Activated CD4-positive, alpha-beta memory T cell treated with anti-CD3 and anti-CD28 coated beads for 36 hours (primary cell): Measurements from ENCODE around the gene SHISA2. TPM values are rescaled to one million over a fixed set of nuclear protein-coding genes. Genes with fewer than 3 reads are reported as not detected.

ENCODE experiments used
- CTCF ChIA-PET: fragments of 350-600 bp; sonication (Branson Sonifier 250); formaldehyde crosslinking; loops from one replicate; lab custom pipeline; 2021; ENCODE audit warnings: antibody characterized with exemption, inconsistent platforms; lab: Charles Lee
- POLR2A ChIA-PET: fragments of 350-600 bp; sonication (Branson Sonifier 250); formaldehyde crosslinking; loops from one replicate; lab custom pipeline; 2021; ENCODE audit warnings: antibody characterized with exemption; lab: Charles Lee
- DNase-seq: peaks from one replicate; pipeline ENCODE4 v3.0.0-alpha.2; 2020
- H3K27ac Mint-ChIP-seq: one replicate; pipeline ENCODE4 v1.8.0; 2021; ENCODE audit warnings: mixed read lengths
- H3K27me3 Mint-ChIP-seq: one replicate; pipeline ENCODE4 v1.8.0; 2021; ENCODE audit warnings: mixed read lengths
- H3K36me3 Mint-ChIP-seq: one replicate; pipeline ENCODE4 v1.8.0; 2021; ENCODE audit warnings: mixed read lengths
- H3K4me1 Mint-ChIP-seq: one replicate; pipeline ENCODE4 v1.8.0; 2021; ENCODE audit warnings: low read depth, mixed read lengths
- H3K4me3 Mint-ChIP-seq: one replicate; pipeline ENCODE4 v1.8.0; 2021; ENCODE audit warnings: mild to moderate bottlenecking, mixed read lengths
- H3K9me3 Mint-ChIP-seq: one replicate; pipeline ENCODE4 v1.8.0; 2021; ENCODE audit warnings: mixed read lengths
- intact Hi-C: fragments of 100-400 bp; cut with micrococcal nuclease; formaldehyde crosslinking; loops from one replicate; pipeline ENCODE4 v1.15.1; 2023
- total RNA-seq, 2 experiments: library from RNA; stranded (reverse); gene quantifications; one replicate each; pipeline ENCODE4 v1.2.3, GENCODE V29; 2021

SHISA2 gene
- total RNA-seq, 2 experiments from 2014 or later: 0.17 TPM; not detected in 1

DNA sequence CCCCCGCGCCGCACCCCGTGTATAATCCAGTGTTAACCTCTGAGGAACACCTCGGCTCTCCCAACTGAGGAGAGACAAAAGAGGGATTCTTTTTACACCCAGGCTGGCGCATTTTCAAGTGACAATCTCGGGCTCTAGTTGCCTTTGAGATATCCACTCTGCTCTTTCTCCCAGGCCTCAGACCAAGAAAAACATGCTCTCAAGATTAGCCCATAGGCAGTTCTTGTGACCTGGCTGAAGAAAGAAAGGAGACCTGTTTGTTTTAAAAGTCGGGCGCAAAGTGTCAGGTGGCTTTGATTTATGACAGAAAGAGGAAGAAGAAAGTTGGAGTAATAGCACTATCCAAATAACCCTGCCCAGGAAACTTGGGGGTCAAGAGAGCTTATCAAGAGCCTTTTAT, 27.3 kb downstream of the SHISA2 start:
- no peak overlapping the region for H3K27ac Mint-ChIP-seq
- H3K9me3 Mint-ChIP-seq: no peaks in the 10 kb centered on the region
- no peak overlapping the region for H3K4me3 Mint-ChIP-seq
- ChIA-PET CTCF (no interaction called here), POLR2A (no interaction called here)
- H3K36me3 Mint-ChIP-seq: peaks cover 6% of the 10 kb centered on the region
- H3K27me3 Mint-ChIP-seq: no peaks in the 10 kb centered on the region
- intact Hi-C loops: no loop called here
- no peak for DNase-seq
- no peaks in the 10 kb centered on the region for H3K4me1 Mint-ChIP-seq

DNA sequence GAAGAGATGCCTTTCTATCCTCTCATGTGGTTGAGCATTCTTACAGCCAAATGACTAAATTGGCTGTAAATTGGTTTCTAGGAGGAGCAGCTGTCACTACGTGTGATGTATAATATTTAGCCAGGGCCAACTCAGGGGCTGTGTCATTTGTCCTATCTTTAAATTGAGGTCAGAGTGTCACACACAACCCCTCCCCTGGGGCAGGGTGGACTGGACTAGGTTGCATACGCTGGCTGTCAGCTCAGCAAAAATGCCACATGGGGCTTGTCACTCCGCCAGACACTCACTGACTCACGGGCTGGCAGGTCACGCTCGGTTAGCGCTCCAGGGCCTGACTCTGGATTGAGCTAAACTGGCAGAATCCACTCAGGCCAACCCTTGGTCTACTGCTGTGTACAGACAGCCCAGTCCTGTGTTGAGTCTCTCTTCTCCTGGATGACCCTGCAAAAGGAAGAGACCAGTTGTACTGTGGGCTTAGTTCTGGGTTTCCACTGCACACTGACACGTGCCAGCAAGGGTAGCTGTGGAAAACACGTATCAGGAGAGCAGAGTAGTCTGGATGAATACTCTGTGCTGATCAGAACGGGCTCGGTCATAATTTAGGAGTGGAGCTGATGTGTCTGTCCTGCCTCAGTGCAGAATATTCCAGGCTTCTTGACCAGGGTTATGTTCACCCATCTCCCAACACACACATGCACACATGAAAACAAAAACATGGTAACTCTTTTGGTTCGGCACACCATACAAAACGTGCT, 29.1 kb downstream of the SHISA2 start:
- no peaks in the 10 kb centered on the region for H3K27me3 Mint-ChIP-seq
- ChIA-PET CTCF (no interaction called here), POLR2A (no interaction called here)
- H3K27ac Mint-ChIP-seq: no peak overlapping the region
- no peak overlapping the region for H3K4me3 Mint-ChIP-seq
- H3K9me3 Mint-ChIP-seq: no peaks in the 10 kb centered on the region
- H3K36me3 Mint-ChIP-seq: peaks cover 6% of the 10 kb centered on the region
- peaks cover 7% of the 10 kb centered on the region for H3K4me1 Mint-ChIP-seq
- intact Hi-C loops: no loop called here
- DNase-seq: no peak

DNA sequence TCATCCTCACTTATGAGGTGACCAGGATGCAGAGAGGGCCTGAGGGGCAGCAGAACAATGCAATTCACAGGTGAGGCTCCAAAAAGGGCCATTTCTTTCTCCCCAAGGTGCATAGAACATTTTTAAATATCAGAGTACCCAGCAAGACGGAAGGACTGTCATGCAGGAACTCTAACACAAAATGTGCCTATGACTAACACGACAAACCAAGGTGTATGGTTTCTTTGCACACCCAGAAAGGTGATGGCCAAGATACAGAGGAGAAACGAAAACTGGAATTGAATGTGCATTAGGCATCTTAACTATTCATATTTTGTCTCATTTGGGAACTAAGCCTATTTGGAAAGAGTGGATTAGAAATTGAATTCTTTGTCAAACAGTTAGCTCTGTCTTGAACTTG, 29.9 kb downstream of the SHISA2 start:
- DNase-seq: no peak
- intact Hi-C loops: no loop called here
- no peaks in the 10 kb centered on the region for H3K9me3 Mint-ChIP-seq
- peaks cover 6% of the 10 kb centered on the region for H3K36me3 Mint-ChIP-seq
- ChIA-PET POLR2A (no interaction called here), CTCF (no interaction called here)
- no peak overlapping the region for H3K27ac Mint-ChIP-seq
- H3K4me3 Mint-ChIP-seq: no peak overlapping the region
- no peaks in the 10 kb centered on the region for H3K27me3 Mint-ChIP-seq
- H3K4me1 Mint-ChIP-seq: peaks cover 13% of the 10 kb centered on the region

DNA sequence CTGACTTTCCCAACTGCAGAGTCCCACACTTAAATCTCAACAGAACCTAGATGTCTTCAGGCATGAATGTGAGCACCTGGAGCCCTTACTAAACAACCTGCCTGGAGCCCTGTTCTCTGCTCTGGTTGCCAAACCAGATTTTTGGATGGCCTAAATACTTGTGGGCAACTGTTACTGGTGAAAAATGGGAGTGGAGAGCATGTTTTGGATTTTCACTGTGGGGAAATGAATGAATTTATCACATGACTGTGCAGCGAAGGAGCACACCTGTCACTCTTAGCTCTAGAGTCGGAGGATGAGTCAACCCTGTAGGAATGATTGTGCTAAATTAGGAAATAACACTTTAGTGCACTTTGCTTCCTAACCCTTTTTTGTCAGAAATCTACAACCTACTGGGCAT, 30.3 kb downstream of the SHISA2 start:
- H3K27ac Mint-ChIP-seq: no peak overlapping the region

DNA sequence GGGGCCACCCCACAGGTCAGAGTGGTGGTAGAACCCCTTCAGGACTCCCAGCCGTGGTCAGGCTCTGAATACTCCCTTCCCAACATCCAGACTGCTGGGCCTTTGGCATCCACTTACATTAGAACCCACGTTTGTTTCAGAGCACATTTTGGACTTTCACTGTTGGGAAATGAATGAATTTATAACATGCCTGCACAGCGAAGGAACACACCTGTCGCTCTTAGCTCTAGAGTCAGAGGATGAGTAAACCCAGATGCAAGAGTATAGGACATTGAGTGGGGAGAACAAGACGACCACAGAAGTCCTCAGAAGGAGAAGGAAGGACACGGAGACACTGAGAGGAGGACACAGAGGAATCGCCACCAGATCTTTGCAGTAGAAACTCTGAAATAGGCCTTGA, 30.9 kb downstream of the SHISA2 start:
- no peaks in the 10 kb centered on the region for H3K9me3 Mint-ChIP-seq
- H3K27me3 Mint-ChIP-seq: no peaks in the 10 kb centered on the region
- peaks cover 6% of the 10 kb centered on the region for H3K36me3 Mint-ChIP-seq
- no peak overlapping the region for H3K27ac Mint-ChIP-seq
- no peak for DNase-seq
- ChIA-PET POLR2A (no interaction called here), CTCF (no interaction called here)
- no peak overlapping the region for H3K4me3 Mint-ChIP-seq
- intact Hi-C loops: no loop called here
- H3K4me1 Mint-ChIP-seq: peaks cover 16% of the 10 kb centered on the region

More for the DNA sequence above, 30.3 kb downstream of the SHISA2 start:
- DNase-seq: no peak
- H3K4me1 Mint-ChIP-seq: peaks cover 16% of the 10 kb centered on the region
- intact Hi-C loops: no loop called here
- H3K4me3 Mint-ChIP-seq: no peak overlapping the region
- no peaks in the 10 kb centered on the region for H3K27me3 Mint-ChIP-seq
- CTCF ChIA-PET: no interaction called here
- POLR2A ChIA-PET: no interaction called here
- peaks cover 6% of the 10 kb centered on the region for H3K36me3 Mint-ChIP-seq
- no peaks in the 10 kb centered on the region for H3K9me3 Mint-ChIP-seq

DNA sequence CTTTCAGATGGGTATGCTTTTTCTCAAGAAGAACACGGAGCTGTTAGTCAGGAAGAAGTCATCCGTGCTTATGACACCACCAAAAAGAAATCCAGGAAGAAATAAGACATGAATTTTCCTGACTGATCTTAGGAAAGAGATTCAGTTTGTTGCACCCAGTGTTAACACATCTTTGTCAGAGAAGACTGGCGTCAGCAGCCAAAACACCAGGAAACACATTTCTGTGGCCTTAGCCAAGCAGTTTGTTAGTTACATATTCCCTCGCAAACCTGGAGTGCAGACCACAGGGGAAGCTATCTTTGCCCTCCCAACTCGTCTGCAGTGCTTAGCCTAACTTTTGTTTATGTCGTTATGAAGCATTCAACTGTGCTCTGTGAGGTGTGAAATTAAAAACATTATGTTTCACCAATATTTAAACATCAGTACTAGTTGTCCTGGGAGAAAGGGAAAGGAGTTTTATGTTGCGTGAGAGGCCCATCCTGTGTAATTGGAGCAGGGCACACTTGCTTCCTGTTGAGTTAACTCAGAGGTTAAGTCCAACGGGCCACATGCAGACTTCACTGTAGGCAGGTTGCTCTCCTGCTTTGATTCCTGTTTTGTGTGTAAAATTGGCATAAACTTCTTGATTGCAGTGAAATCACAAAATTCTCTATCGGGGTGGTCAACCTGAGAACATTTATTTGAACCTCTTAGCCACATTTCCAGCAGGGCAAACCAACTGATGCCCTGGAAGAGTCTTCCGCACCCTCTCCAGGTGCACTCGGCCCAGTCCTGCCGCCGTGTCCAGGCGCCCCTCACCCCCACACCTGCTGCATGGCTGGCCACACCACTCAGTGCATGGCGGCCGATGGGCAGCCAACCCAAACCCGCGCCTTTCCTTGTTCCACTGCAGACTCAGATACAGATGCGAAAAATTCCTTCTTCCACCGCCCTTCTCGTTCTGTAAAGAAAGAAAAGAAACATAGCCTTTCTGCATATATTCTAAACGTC, 31.6 kb downstream of the SHISA2 start:
- Mint-ChIP-seq H3K27me3 (no peaks in the 10 kb centered on the region), H3K4me3 (no peak overlapping the region), H3K4me1 (peaks cover 16% of the 10 kb centered on the region), H3K9me3 (no peaks in the 10 kb centered on the region), H3K27ac (no peak overlapping the region), H3K36me3 (peaks cover 6% of the 10 kb centered on the region)
- ChIA-PET POLR2A (no interaction called here), CTCF (no interaction called here)
- no peak for DNase-seq
- intact Hi-C loops: no loop called here

DNA sequence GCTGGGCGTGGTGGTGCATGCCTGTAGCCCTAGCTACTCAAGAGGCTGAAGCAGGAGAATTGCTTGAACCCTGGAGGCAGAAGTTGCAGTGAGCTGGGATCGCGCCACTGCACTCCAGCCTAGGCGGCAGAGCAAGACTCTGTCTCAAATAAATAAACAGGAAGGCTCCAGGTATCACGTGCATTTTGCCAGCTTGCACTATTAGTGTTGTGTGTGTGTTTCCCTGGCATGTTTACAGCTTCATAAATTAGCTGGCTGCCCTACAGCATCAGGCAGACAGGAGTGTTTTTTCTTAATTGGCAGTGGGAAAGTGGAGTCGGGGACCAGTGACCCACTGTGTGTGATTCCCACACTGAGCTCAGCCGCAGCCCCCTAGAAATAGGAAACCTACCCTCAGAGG, 32.6 kb downstream of the SHISA2 start:
- Mint-ChIP-seq H3K27me3 (no peaks in the 10 kb centered on the region), H3K9me3 (peaks cover 2% of the 10 kb centered on the region), H3K27ac (no peak overlapping the region), H3K36me3 (peaks cover 6% of the 10 kb centered on the region), H3K4me1 (peaks cover 16% of the 10 kb centered on the region), H3K4me3 (no peak overlapping the region)
- ChIA-PET POLR2A (no interaction called here), CTCF (no interaction called here)
- intact Hi-C loops: no loop called here
- no peak for DNase-seq

DNA sequence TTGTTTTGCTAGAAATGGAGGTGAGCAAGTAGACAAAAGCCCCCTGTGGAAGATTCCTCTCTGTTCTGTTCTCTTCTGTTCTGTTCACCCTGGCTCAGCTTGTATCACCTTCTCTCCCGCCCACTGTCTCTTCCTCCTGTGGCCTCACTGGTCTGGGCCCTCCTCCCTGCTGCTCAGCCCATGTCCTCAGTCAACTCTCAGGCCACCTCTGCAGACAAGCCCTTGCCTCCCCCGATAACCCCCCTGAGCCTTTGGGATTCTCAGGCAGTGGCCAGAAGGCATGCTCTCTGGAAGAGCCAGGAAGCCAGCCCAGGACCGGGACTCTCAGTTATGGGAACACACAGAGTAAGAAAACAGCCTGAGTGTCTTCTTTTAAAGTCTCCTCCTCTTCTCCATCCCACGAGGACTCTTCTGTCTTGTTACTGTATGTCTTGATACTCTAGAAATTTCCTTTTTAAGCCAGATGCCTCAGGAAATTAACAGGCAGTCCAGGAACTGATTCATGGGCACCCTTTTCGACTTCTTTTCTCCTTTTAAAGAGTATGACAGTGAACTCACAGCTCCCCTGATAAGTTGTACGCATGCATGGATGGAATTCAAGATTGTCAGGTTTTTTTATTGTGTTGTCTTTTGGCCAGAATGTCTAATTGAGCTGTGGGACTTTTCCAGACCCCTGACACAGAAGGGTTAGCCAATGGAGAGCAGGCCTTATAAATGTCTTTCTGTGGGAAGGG, 33.7 kb downstream of the SHISA2 start:
- peaks cover 16% of the 10 kb centered on the region for H3K4me1 Mint-ChIP-seq
- peaks cover 5% of the 10 kb centered on the region for H3K9me3 Mint-ChIP-seq
- no peaks in the 10 kb centered on the region for H3K27me3 Mint-ChIP-seq
- H3K4me3 Mint-ChIP-seq: no peak overlapping the region
- intact Hi-C loops: no loop called here
- H3K36me3 Mint-ChIP-seq: peaks cover 6% of the 10 kb centered on the region
- POLR2A ChIA-PET: no interaction called here
- no peak overlapping the region for H3K27ac Mint-ChIP-seq
- CTCF ChIA-PET: no interaction called here
- no peak for DNase-seq

DNA sequence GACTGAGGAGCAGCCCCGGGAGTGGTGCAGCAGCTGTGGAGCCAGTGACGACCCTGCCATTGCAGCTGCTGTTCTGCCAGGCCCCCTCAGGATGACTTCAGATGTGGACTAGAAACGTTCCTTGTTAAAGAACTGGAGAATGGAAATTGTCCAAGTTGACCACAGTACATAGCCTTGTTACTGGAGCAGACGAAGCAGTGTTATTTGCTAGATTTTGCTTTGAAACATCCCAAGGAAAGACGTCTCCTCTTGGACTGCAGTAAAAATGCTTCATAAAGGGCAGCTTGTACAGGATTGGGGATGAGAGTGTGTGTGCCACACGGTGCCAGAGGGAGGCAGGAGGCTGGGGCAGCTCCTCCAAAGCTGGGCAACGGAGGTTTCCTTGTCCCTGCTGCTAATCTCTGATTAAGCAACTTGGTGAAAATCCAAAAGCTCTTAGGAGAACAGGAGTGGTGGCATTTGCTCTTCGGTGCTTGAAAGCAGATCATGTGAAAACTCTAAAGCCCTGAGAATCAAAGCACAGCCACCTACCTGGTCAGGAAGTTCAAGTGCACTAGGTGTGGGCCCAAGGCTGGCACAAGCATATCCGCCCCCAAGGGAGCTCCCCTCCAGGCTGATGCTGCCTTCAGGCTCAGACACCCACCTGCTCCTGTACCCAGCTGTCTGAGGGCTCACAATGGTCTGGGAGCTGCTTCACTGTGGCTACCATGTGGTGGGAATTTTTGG, 34.5 kb downstream of the SHISA2 start:
- CTCF ChIA-PET: interaction anchor here (1.0 kb wide), 1 partner anchor 12 kb away, joined by 3 read pairs; no protein-coding TSS in a partner anchor
- no peak overlapping the region for H3K4me3 Mint-ChIP-seq

DNA sequence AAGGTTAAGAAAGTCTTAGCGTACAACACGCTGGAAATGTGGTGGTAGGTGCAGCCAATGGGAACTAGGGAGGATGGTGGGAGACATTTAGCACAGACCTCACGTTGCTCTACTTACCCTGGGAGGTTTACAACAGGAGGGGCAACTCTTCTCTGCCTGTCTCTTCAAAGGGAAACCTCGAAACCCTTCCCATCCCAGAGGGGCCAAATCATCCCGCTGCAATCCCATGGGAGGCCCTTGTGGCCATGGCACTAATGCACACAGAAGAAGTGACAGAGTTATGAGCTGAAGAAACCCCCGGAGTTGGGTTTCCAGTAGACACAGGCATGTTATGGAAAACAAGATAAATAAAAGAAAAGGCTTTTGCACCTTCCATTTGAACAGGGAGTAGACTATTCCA, 35.6 kb downstream of the SHISA2 start:
- ChIA-PET CTCF (no interaction called here), POLR2A (interaction anchor here (1.4 kb wide), 1 partner anchor 45 kb away, joined by 3 read pairs; no protein-coding TSS in a partner anchor)
- no peak overlapping the region for H3K4me3 Mint-ChIP-seq
- H3K4me1 Mint-ChIP-seq: peaks cover 19% of the 10 kb centered on the region
- intact Hi-C loops: no loop called here
- peaks cover 6% of the 10 kb centered on the region for H3K36me3 Mint-ChIP-seq
- no peak for DNase-seq
- no peaks in the 10 kb centered on the region for H3K27me3 Mint-ChIP-seq
- H3K27ac Mint-ChIP-seq: no peak overlapping the region
- peaks cover 5% of the 10 kb centered on the region for H3K9me3 Mint-ChIP-seq

More for the DNA sequence above, 34.5 kb downstream of the SHISA2 start:
- peaks cover 5% of the 10 kb centered on the region for H3K9me3 Mint-ChIP-seq
- POLR2A ChIA-PET: interaction anchor here (1.4 kb wide), 1 partner anchor 46 kb away, joined by 3 read pairs; no protein-coding TSS in a partner anchor
- no peak for DNase-seq
- H3K4me1 Mint-ChIP-seq: peaks cover 16% of the 10 kb centered on the region
- H3K36me3 Mint-ChIP-seq: peaks cover 6% of the 10 kb centered on the region
- intact Hi-C loops: no loop called here
- H3K27me3 Mint-ChIP-seq: no peaks in the 10 kb centered on the region
- H3K27ac Mint-ChIP-seq: no peak overlapping the region

DNA sequence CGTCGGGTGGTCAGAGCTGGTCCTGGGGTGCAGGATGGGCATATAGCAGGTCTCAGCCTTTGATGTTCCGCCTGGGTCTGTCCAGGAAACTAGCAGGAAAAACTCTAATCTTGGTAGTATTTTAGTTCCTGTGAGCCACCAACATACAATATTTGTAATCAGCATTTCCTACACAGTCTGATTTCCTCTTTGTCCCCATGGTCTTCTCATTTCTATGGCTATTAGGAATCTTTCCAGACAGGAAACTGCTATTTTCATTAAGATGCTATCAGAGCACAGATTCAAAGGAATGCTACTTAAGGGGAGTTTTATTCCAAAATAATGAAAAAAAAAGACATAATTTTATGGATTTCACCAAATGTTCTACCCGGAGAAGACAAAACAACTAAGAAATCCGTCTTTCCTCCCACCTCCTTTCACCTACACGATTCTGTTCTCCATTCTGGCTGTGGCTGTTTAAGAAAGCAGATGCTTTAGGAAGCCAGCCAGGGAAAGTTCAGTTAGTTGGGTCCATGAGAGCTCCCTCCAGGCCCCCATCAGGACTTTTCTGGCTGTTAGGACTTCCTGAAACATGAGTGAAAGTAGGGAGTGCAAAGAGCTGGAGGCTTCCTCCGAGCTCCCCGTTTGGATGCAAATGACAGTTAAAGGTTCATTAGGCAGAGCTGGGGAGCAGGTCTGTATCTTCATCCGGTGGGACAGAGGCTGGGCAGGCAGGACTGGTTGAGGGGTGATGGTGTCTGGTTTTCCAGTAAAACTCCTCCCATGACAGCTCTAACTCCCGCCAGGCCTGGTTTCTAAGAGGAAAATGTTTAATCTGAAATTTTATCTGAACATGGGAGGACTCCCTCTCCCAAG, 36.3 kb downstream of the SHISA2 start:
- CTCF ChIA-PET: no interaction called here
- Mint-ChIP-seq H3K27ac (no peak overlapping the region), H3K4me3 (no peak overlapping the region), H3K36me3 (peaks cover under 1% of the 10 kb centered on the region), H3K27me3 (no peaks in the 10 kb centered on the region), H3K4me1 (peaks cover 19% of the 10 kb centered on the region), H3K9me3 (peaks cover 5% of the 10 kb centered on the region)
- intact Hi-C loops: no loop called here
- no peak for DNase-seq
- POLR2A ChIA-PET: interaction anchor here (1.4 kb wide), 1 partner anchor 44 kb away, joined by 3 read pairs; no protein-coding TSS in a partner anchor
